Measurements from ENCODE around the gene CELF4.

CELF4 gene

GRCh38 chr18:37483221-37483971 lies 82.2 kb downstream of the CELF4 start:
- Histone ChIP-seq H4K5ac (ENCODE audit: low read length) (no peak overlapping the region), H2BK120ac (ENCODE audit: low read depth, low read length) (no peak overlapping the region), H3K56ac (ENCODE audit: low read length) (no peak overlapping the region), H3K4me2 (ENCODE audit: low read length) (no peak overlapping the region), H3K4me1 (ENCODE audit: control insufficient read depth, low read depth, low read length) (no peaks in the 10 kb centered on the region), H2BK15ac (replicated peaks; ENCODE audit: low read depth) (no peak overlapping the region), H3K79me2 (ENCODE audit: control insufficient read depth, insufficient read depth, low read length) (no peaks in the 10 kb centered on the region), H3K4ac (ENCODE audit: low read depth, low read length) (no peak overlapping the region), H3K18ac (ENCODE audit: low read length) (no peak overlapping the region), H3K4me3 (ENCODE audit: low read length) (no peak overlapping the region), H3K79me1 (ENCODE audit: low read length) (no peaks in the 10 kb centered on the region), H2BK5ac (ENCODE audit: low read length) (no peak overlapping the region), H3K27me3 (ENCODE audit: insufficient read depth, low read length, poor library complexity) (no peaks in the 10 kb centered on the region), H3K23ac (ENCODE audit: low read length) (no peak overlapping the region), H3K27ac (ENCODE audit: low read depth, low read length) (no peak overlapping the region), H4K8ac (ENCODE audit: low read depth, low read length) (no peak overlapping the region), H3K9ac (ENCODE audit: low read length) (no peak overlapping the region), H2AK5ac (ENCODE audit: low read length) (no peak overlapping the region), H3K36me3 (ENCODE audit: control insufficient read depth, insufficient read depth, low read length) (no peaks in the 10 kb centered on the region)
- WGBS (ENCODE audit: extremely low coverage, insufficient coverage, low lambda C conversion rate): no CpG with 5 or more reads among the region's 12 CpGs
- peak; percentile 74 for DNase-seq

- no CpG with 5 or more reads among the region's 3 CpGs for WGBS (ENCODE audit: extremely low coverage, insufficient coverage, low lambda C conversion rate)
- H3K36me3 ChIP-seq (ENCODE audit: control insufficient read depth, insufficient read depth, low read length): no peaks in the 10 kb centered on the region
- H3K27me3 ChIP-seq (ENCODE audit: insufficient read depth, low read length, poor library complexity): no peaks in the 10 kb centered on the region
- H3K56ac ChIP-seq (ENCODE audit: low read length): no peak overlapping the region
- no peak overlapping the region for H3K4me2 ChIP-seq (ENCODE audit: low read length)
- no peak overlapping the region for H3K23ac ChIP-seq (ENCODE audit: low read length)
- H3K27ac ChIP-seq (ENCODE audit: low read depth, low read length): no peak overlapping the region
- H3K79me2 ChIP-seq (ENCODE audit: control insufficient read depth, insufficient read depth, low read length): no peaks in the 10 kb centered on the region
- no peak overlapping the region for H2BK5ac ChIP-seq (ENCODE audit: low read length)
- H3K4ac ChIP-seq (ENCODE audit: low read depth, low read length): no peak overlapping the region
- no peaks in the 10 kb centered on the region for H3K79me1 ChIP-seq (ENCODE audit: low read length)
- no peak overlapping the region for H2AK5ac ChIP-seq (ENCODE audit: low read length)
- no peaks in the 10 kb centered on the region for H3K4me1 ChIP-seq (ENCODE audit: control insufficient read depth, low read depth, low read length)
- no peak for DNase-seq
- H4K5ac ChIP-seq (ENCODE audit: low read length): no peak overlapping the region
- no peak overlapping the region for H3K18ac ChIP-seq (ENCODE audit: low read length)
- no peak overlapping the region for H4K8ac ChIP-seq (ENCODE audit: low read depth, low read length)
- no peak overlapping the region for H3K9ac ChIP-seq (ENCODE audit: low read length)
- no peak overlapping the region for H3K4me3 ChIP-seq (ENCODE audit: low read length)
- H2BK15ac ChIP-seq (replicated peaks; ENCODE audit: low read depth): no peak overlapping the region
- no peak overlapping the region for H2BK120ac ChIP-seq (ENCODE audit: low read depth, low read length)
Observed at GRCh38 chr18:37482433-37482832, 83.2 kb downstream of the CELF4 start.

GRCh38 chr18:37482002-37482401 lies 83.6 kb downstream of the CELF4 start:
- no peak for DNase-seq
- Histone ChIP-seq H2BK5ac (ENCODE audit: low read length) (no peak overlapping the region), H2BK15ac (replicated peaks; ENCODE audit: low read depth) (no peak overlapping the region), H3K9ac (ENCODE audit: low read length) (no peak overlapping the region), H3K79me2 (ENCODE audit: control insufficient read depth, insufficient read depth, low read length) (no peaks in the 10 kb centered on the region), H3K27me3 (ENCODE audit: insufficient read depth, low read length, poor library complexity) (no peaks in the 10 kb centered on the region), H2BK120ac (ENCODE audit: low read depth, low read length) (no peak overlapping the region), H4K5ac (ENCODE audit: low read length) (no peak overlapping the region), H3K36me3 (ENCODE audit: control insufficient read depth, insufficient read depth, low read length) (no peaks in the 10 kb centered on the region), H3K79me1 (ENCODE audit: low read length) (no peaks in the 10 kb centered on the region), H3K18ac (ENCODE audit: low read length) (no peak overlapping the region), H3K4me1 (ENCODE audit: control insufficient read depth, low read depth, low read length) (no peaks in the 10 kb centered on the region), H3K4me3 (ENCODE audit: low read length) (no peak overlapping the region), H2AK5ac (ENCODE audit: low read length) (no peak overlapping the region), H3K4ac (ENCODE audit: low read depth, low read length) (no peak overlapping the region), H3K4me2 (ENCODE audit: low read length) (no peak overlapping the region), H3K27ac (ENCODE audit: low read depth, low read length) (no peak overlapping the region), H3K56ac (ENCODE audit: low read length) (no peak overlapping the region), H3K23ac (ENCODE audit: low read length) (no peak overlapping the region), H4K8ac (ENCODE audit: low read depth, low read length) (no peak overlapping the region)
- no CpG with 5 or more reads among the region's 3 CpGs for WGBS (ENCODE audit: extremely low coverage, insufficient coverage, low lambda C conversion rate)

- H3K27me3 ChIP-seq (ENCODE audit: insufficient read depth, low read length, poor library complexity): no peaks in the 10 kb centered on the region
- no peak overlapping the region for H3K4me3 ChIP-seq (ENCODE audit: low read length)
- no peak overlapping the region for H3K18ac ChIP-seq (ENCODE audit: low read length)
- no peak overlapping the region for H3K56ac ChIP-seq (ENCODE audit: low read length)
- no peak overlapping the region for H2BK5ac ChIP-seq (ENCODE audit: low read length)
- no peak overlapping the region for H3K4ac ChIP-seq (ENCODE audit: low read depth, low read length)
- no peaks in the 10 kb centered on the region for H3K79me1 ChIP-seq (ENCODE audit: low read length)
- no peaks in the 10 kb centered on the region for H3K4me1 ChIP-seq (ENCODE audit: control insufficient read depth, low read depth, low read length)
- H4K5ac ChIP-seq (ENCODE audit: low read length): no peak overlapping the region
- no peak overlapping the region for H3K27ac ChIP-seq (ENCODE audit: low read depth, low read length)
- H3K4me2 ChIP-seq (ENCODE audit: low read length): no peak overlapping the region
- DNase-seq: no peak
- no CpG with 5 or more reads among the region's 6 CpGs for WGBS (ENCODE audit: extremely low coverage, insufficient coverage, low lambda C conversion rate)
- no peak overlapping the region for H3K9ac ChIP-seq (ENCODE audit: low read length)
- H2AK5ac ChIP-seq (ENCODE audit: low read length): no peak overlapping the region
- no peak overlapping the region for H3K23ac ChIP-seq (ENCODE audit: low read length)
- no peak overlapping the region for H2BK15ac ChIP-seq (replicated peaks; ENCODE audit: low read depth)
- H2BK120ac ChIP-seq (ENCODE audit: low read depth, low read length): no peak overlapping the region
- H4K8ac ChIP-seq (ENCODE audit: low read depth, low read length): no peak overlapping the region
- H3K79me2 ChIP-seq (ENCODE audit: control insufficient read depth, insufficient read depth, low read length): no peaks in the 10 kb centered on the region
- no peaks in the 10 kb centered on the region for H3K36me3 ChIP-seq (ENCODE audit: control insufficient read depth, insufficient read depth, low read length)
Observed at GRCh38 chr18:37481491-37481890, 84.1 kb downstream of the CELF4 start.

- no CpG with 5 or more reads among the region's 4 CpGs for whole genome bisulfite sequencing (ENCODE audit: extremely low coverage, insufficient coverage, low lambda C conversion rate)
- H2BK120ac ChIP-seq (ENCODE audit: low read depth, low read length): no peak overlapping the region
- no peak overlapping the region for H4K5ac ChIP-seq (ENCODE audit: low read length)
- no peak overlapping the region for H3K9ac ChIP-seq (ENCODE audit: low read length)
- no peaks in the 10 kb centered on the region for H3K36me3 ChIP-seq (ENCODE audit: control insufficient read depth, insufficient read depth, low read length)
- no peak overlapping the region for H3K23ac ChIP-seq (ENCODE audit: low read length)
- H3K4me1 ChIP-seq (ENCODE audit: control insufficient read depth, low read depth, low read length): no peaks in the 10 kb centered on the region
- H4K8ac ChIP-seq (ENCODE audit: low read depth, low read length): no peak overlapping the region
- H3K79me2 ChIP-seq (ENCODE audit: control insufficient read depth, insufficient read depth, low read length): no peaks in the 10 kb centered on the region
- no peak overlapping the region for H2BK5ac ChIP-seq (ENCODE audit: low read length)
- no peak overlapping the region for H3K56ac ChIP-seq (ENCODE audit: low read length)
- DNase-seq: peak; percentile 39
- H3K4me2 ChIP-seq (ENCODE audit: low read length): no peak overlapping the region
- no peak overlapping the region for H3K4ac ChIP-seq (ENCODE audit: low read depth, low read length)
- no peak overlapping the region for H2BK15ac ChIP-seq (replicated peaks; ENCODE audit: low read depth)
- no peaks in the 10 kb centered on the region for H3K79me1 ChIP-seq (ENCODE audit: low read length)
- H3K27ac ChIP-seq (ENCODE audit: low read depth, low read length): no peak overlapping the region
- H3K4me3 ChIP-seq (ENCODE audit: low read length): no peak overlapping the region
- no peaks in the 10 kb centered on the region for H3K27me3 ChIP-seq (ENCODE audit: insufficient read depth, low read length, poor library complexity)
- H3K18ac ChIP-seq (ENCODE audit: low read length): no peak overlapping the region
- H2AK5ac ChIP-seq (ENCODE audit: low read length): no peak overlapping the region
Observed at GRCh38 chr18:37481072-37481471, 84.5 kb downstream of the CELF4 start.
